ENCODE measurements around the gene SLC9A1. TPM values are rescaled to one million over a fixed set of nuclear protein-coding genes. Genes with fewer than 3 reads are reported as not detected.
"Not testable (repeated sequence)": the region's sequence is repeated elsewhere in the genome, so short reads cannot be mapped to it uniquely, and the experiment has no call there.

SLC9A1 gene
- total RNA-seq (2014; rRNA removed; shearing (Covaris generic)) = 7.4 and 8.4 TPM in 2 replicates

GRCh38 chr1:27154991-27155781 lies at the start of gene SLC9A1:
Gene SLC9A1, minus strand, starts transcription at chr1:27155125. Its CDS starts 791 bp downstream, at chr1:27154334.
- Histone ChIP-seq H3K27me3 (no peaks in the 10 kb centered on the region), H3K36me3 (no peaks in the 10 kb centered on the region), H3K4me1 (peaks cover 3% of the 10 kb centered on the region; the same call in 1 of the 2 replicates), H3K9me3 (replicated peaks) (no peaks in the 10 kb centered on the region), H3K4me3 (peak within 1 kb of the TSS; percentile 64), H3K27ac (peak within 1 kb of the TSS; percentile 43)
- peak; percentile 94 to 95 for DNase-seq

- Histone ChIP-seq H3K27me3 (0 out of 2 replicates have a peak, but pooled peaks cover 3% of the 10 kb centered on the region), H3K27ac (no peak overlapping the region), H3K36me3 (no peaks in the 10 kb centered on the region), H3K4me3 (no peak overlapping the region), H3K9me3 (replicated peaks) (no peaks in the 10 kb centered on the region), H3K4me1 (no peaks in the 10 kb centered on the region)
- DNase-seq = no peak
Observed at GRCh38 chr1:27203946-27204345, 49.0 kb upstream of the SLC9A1 start.

DNA sequence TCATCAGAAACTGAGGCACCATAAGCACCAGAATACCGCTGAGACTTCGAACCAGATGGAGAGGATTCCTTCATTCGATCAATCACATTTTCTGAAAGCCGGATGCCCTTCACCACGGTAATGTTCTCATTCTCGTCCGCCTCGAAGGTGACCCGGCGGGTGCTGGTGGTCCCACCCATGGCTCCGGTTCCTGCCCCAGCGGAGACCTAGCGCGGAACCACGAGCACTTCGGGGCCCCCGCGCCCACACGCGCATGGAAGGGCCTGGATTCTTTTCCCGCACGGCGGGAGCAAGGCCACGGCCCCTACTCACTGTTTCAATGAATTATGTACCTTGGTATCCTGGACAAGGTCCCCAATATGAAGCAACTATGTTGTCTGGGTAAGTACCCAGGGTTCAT lies 46.4 kb upstream of the SLC9A1 start:
- Histone ChIP-seq H3K4me3 (no peak overlapping the region), H3K4me1 (no peaks in the 10 kb centered on the region), H3K9me3 (replicated peaks) (no peaks in the 10 kb centered on the region), H3K27me3 (0 out of 2 replicates have a peak, but pooled peaks cover 6% of the 10 kb centered on the region), H3K36me3 (no peaks in the 10 kb centered on the region), H3K27ac (no peak overlapping the region)
- no peak for DNase-seq

GRCh38 chr1:27193194-27193593 lies 38.3 kb upstream of the SLC9A1 start:
- no peaks in the 10 kb centered on the region for H3K36me3 ChIP-seq
- H3K4me1 ChIP-seq = no peaks in the 10 kb centered on the region
- no peak for DNase-seq
- no peaks in the 10 kb centered on the region for H3K27me3 ChIP-seq
- H3K9me3 ChIP-seq (replicated peaks) = no peaks in the 10 kb centered on the region; the same call in 1 of the 2 replicates
- no peak overlapping the region for H3K4me3 ChIP-seq
- no peak overlapping the region for H3K27ac ChIP-seq

- Histone ChIP-seq H3K36me3 (no peaks in the 10 kb centered on the region), H3K4me3 (no peak overlapping the region), H3K27me3 (no peaks in the 10 kb centered on the region), H3K4me1 (no peaks in the 10 kb centered on the region), H3K9me3 (replicated peaks) (no peaks in the 10 kb centered on the region; the same call in 1 of the 2 replicates), H3K27ac (no peak overlapping the region)
- no peak for DNase-seq
Observed at GRCh38 chr1:27192039-27192529, 37.2 kb upstream of the SLC9A1 start.

DNA sequence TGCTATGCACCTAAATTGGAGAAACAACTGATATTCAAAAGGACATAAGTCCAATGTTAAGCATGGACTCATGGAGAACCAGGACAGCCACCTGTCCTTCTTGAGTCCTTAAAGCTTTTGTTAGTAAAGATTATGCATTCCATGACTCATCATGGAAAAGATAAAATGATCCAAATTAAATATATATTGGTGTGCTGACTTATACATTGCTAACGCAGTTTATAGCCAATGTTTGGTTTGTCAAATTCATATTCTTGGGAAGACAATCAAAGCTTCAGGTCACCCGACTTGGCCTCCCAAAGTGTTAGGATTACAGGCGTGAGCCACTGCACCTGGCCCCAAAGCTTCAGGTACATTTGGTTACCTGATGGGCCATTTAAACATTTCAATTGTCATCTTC lies 29.7 kb upstream of the SLC9A1 start:
- not testable (repeated sequence) for H3K27ac ChIP-seq, H3K4me3 ChIP-seq, DNase-seq, H3K4me1 ChIP-seq, H3K27me3 ChIP-seq, H3K36me3 ChIP-seq
- peaks cover 11% of the 10 kb centered on the region for H3K9me3 ChIP-seq (replicated peaks)

- no peak for DNase-seq
- no peaks in the 10 kb centered on the region for H3K27me3 ChIP-seq
- no peaks in the 10 kb centered on the region for H3K36me3 ChIP-seq
- no peak overlapping the region for H3K4me3 ChIP-seq
- peaks cover 11% of the 10 kb centered on the region for H3K9me3 ChIP-seq (replicated peaks)
- H3K4me1 ChIP-seq = no peaks in the 10 kb centered on the region
- no peak overlapping the region for H3K27ac ChIP-seq
Observed at GRCh38 chr1:27179979-27180378, 25.1 kb upstream of the SLC9A1 start.

GRCh38 chr1:27179379-27179778 lies 24.5 kb upstream of the SLC9A1 start:
- Histone ChIP-seq H3K9me3 (replicated peaks) (peaks cover 11% of the 10 kb centered on the region), H3K27me3 (no peaks in the 10 kb centered on the region), H3K36me3 (no peaks in the 10 kb centered on the region), H3K4me3 (no peak overlapping the region), H3K4me1 (no peaks in the 10 kb centered on the region), H3K27ac (no peak overlapping the region)
- DNase-seq = no peak

DNA sequence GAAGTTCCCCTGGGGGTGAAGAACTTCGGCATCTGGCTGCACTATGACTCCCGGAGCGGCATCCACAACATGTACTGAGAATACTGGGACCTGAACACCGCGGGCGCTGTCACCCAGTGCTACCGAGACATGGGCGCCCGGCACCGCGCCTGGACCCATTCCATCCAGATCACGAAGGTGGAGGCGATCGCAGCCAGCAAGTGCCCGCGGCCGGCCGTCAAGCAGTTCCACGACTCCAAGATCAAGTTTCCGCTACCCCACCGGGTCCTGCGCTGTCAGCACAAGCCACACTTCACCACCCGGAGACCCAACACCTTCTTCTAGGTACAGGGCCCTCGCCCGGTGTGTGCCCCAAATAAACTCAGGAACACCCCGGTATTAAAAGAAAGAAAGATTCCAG lies 22.0 kb upstream of the SLC9A1 start:
- Histone ChIP-seq H3K9me3 (replicated peaks) (peaks cover 3% of the 10 kb centered on the region), H3K27me3 (no peaks in the 10 kb centered on the region), H3K27ac (no peak overlapping the region), H3K36me3 (no peaks in the 10 kb centered on the region), H3K4me1 (no peaks in the 10 kb centered on the region), H3K4me3 (no peak overlapping the region)
- no peak for DNase-seq

GRCh38 chr1:27176323-27176722 lies 21.4 kb upstream of the SLC9A1 start:
- H3K27me3 ChIP-seq = no peaks in the 10 kb centered on the region
- H3K36me3 ChIP-seq = no peaks in the 10 kb centered on the region
- DNase-seq = no peak
- no peak overlapping the region for H3K27ac ChIP-seq
- H3K9me3 ChIP-seq (replicated peaks) = no peaks in the 10 kb centered on the region; the same call in 1 of the 2 replicates
- no peaks in the 10 kb centered on the region for H3K4me1 ChIP-seq
- H3K4me3 ChIP-seq = no peak overlapping the region

GRCh38 chr1:27172992-27173391 lies 18.1 kb upstream of the SLC9A1 start:
- not testable (repeated sequence) for H3K27me3 ChIP-seq; H3K27ac ChIP-seq; DNase-seq; H3K36me3 ChIP-seq; H3K9me3 ChIP-seq (replicated peaks); H3K4me3 ChIP-seq; H3K4me1 ChIP-seq

- no peaks in the 10 kb centered on the region for H3K9me3 ChIP-seq (replicated peaks)
- DNase-seq = no peak
- H3K4me3 ChIP-seq = no peak overlapping the region
- H3K27ac ChIP-seq = no peak overlapping the region
- no peaks in the 10 kb centered on the region for H3K27me3 ChIP-seq
- no peaks in the 10 kb centered on the region for H3K36me3 ChIP-seq
- H3K4me1 ChIP-seq = no peaks in the 10 kb centered on the region
Observed at GRCh38 chr1:27166929-27167328, 12.0 kb upstream of the SLC9A1 start.

DNA sequence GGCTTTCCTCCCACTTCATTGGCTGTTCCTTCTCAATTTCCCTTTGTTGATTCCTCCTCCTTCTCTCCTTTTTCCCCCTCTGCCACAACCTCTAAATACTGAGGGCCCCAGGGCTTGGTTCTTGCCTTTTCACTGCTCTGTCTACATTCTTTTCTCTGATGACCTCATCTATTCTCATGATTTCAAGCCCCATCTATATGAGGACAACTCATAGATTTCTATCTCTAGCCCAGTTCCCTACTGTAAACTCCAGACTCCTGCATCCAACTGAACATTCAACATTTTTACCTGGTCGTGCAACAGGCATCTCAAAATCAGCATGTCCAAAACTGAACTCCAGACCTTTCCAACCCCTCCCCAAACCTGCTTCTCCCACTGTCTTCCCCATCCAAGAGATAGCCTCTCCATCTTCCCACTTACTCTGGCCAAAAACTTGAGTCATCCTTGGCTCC lies 11.5 kb upstream of the SLC9A1 start:
- Histone ChIP-seq H3K4me3 (no peak overlapping the region), H3K9me3 (replicated peaks) (no peaks in the 10 kb centered on the region), H3K27me3 (no peaks in the 10 kb centered on the region), H3K4me1 (no peaks in the 10 kb centered on the region), H3K36me3 (no peaks in the 10 kb centered on the region), H3K27ac (no peak overlapping the region)
- DNase-seq = no peak

DNA sequence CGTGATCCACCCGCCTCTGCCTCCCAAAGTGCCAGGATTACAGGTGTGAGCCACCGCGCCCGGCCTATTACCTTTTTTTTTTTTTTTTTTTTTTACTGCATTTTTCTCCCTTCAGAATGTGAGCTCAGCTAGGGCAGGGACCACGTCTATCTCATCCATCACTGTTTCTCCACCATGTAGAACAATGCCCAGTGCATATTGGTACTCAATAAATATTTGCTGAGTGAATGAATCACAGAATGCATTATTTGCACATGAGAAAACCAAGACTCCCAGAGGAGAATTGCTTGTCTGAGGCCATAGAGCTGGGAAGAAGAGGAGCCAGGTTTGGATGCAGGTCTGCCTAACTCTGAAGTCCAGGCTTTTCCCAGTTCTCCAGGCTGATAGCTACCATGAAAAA lies 8.2 kb upstream of the SLC9A1 start:
- Histone ChIP-seq H3K36me3 (no peaks in the 10 kb centered on the region), H3K4me3 (no peak overlapping the region), H3K27ac (no peak overlapping the region), H3K4me1 (no peaks in the 10 kb centered on the region), H3K9me3 (replicated peaks) (no peaks in the 10 kb centered on the region), H3K27me3 (no peaks in the 10 kb centered on the region)
- no peak for DNase-seq

GRCh38 chr1:27162090-27162489 lies 7.2 kb upstream of the SLC9A1 start:
- no peaks in the 10 kb centered on the region for H3K4me1 ChIP-seq
- no peaks in the 10 kb centered on the region for H3K27me3 ChIP-seq
- H3K9me3 ChIP-seq (replicated peaks) = no peaks in the 10 kb centered on the region
- no peak overlapping the region for H3K4me3 ChIP-seq
- H3K36me3 ChIP-seq = no peaks in the 10 kb centered on the region
- H3K27ac ChIP-seq = no peak overlapping the region
- no peak for DNase-seq

- Histone ChIP-seq H3K27ac (no peak overlapping the region), H3K4me3 (no peak overlapping the region), H3K27me3 (no peaks in the 10 kb centered on the region), H3K4me1 (no peaks in the 10 kb centered on the region), H3K36me3 (no peaks in the 10 kb centered on the region), H3K9me3 (replicated peaks) (no peaks in the 10 kb centered on the region)
- DNase-seq = no peak
Observed at GRCh38 chr1:27161594-27161993, 6.7 kb upstream of the SLC9A1 start.
